Inflammatory macrophage treated with lipopolysaccharide for 4 hours (primary cell): Measurements from ENCODE around the gene CAMK4.

Source experiments
- DNase-seq: peaks from one replicate; pipeline ENCODE4 v3.0.0-alpha.2; 2020

Gene CAMK4

GRCh38 chr5:111223787-111224560 lies at the start of gene CAMK4:
CAMK4 (plus strand) TSS chr5:111224384; CDS start chr5:111224484, 100 bp downstream.
- no peak for DNase-seq

GRCh38 chr5:111183064-111183463 lies 41.1 kb upstream of the CAMK4 start:
- no peak for DNase-seq

- DNase-seq, result no peak
Measured at GRCh38 chr5:111187079-111187478, 37.1 kb upstream of the CAMK4 start.

- no peak for DNase-seq
Measured at GRCh38 chr5:111194053-111194452, 30.1 kb upstream of the CAMK4 start.

DNA sequence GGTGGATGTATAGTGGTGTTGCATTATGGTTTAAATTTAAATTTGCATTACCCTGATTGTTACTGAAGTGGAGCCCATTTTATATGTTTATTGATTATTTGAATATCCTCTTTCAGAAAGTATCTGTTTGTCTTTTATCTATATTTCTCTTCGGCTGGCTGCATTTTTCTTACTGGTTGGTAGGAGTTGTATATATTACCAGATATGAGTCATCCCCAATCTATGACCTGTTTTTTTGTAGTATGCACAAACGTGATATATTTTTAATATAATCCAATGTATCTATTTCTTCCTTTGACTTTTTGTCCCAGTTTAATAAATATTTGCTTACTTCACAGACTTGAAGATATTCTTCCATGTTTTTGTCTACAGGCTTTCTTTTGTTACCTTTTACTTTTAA lies 29.3 kb upstream of the CAMK4 start:
- no peak for DNase-seq

- no peak for DNase-seq
Measured at GRCh38 chr5:111197523-111197922, 26.7 kb upstream of the CAMK4 start.

DNA sequence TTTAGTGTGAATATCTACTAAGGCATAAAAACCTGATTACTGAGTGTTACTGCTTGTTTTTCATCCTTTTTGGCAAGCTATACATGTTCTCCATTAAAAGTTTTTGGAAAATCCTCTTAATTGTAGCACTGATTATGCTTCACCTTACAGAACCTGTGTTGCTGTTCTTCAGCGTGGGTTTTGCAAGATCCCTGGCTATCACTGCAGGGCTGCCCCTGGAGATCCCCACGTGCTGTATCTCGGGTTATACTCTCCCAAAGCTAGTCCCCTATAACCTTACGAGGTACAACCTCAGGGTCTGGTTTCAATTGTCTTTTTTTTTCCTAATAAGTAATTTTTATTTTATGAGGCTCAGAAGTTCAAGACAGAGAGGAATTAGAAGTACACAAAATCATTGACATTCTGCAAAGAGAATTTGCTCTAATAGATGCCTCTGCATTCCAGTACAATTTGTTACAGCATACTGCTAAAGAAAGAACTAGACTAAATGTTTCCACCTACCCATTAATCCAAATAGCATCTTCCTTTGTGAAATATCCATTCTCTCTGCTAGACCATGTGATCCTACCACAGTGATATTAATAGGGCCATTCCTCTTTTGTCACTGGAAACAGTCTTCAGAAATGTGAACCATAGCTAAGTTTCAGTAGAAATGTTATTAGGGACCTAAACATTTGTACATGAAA lies 25.8 kb upstream of the CAMK4 start:
- DNase-seq, result no peak

- no peak for DNase-seq
Measured at GRCh38 chr5:111200828-111201227, 23.4 kb upstream of the CAMK4 start.

DNA sequence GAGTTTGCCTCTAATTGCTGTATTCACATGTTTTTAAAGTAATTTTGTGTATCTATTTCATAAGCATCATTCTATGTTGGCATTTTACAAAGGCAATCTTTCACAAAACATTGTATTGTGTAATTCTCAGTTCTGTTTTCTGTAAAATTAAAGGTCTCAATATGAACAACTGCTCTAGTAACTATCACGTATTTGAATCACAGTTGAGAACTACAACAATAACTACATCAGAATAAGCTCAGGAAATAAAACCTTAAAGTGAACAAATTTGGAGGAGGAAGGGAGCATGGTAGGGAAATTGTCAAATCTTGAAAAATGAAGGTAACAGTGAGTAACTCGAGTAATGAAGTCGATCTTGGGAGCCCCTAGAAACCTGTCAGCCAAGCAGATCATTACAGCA lies 22.5 kb upstream of the CAMK4 start:
- DNase-seq, result no peak

- DNase-seq, result peak; percentile 29
Measured at GRCh38 chr5:111211341-111211740, 12.8 kb upstream of the CAMK4 start.

GRCh38 chr5:111214052-111214742 lies 10.0 kb upstream of the CAMK4 start:
- no peak for DNase-seq

GRCh38 chr5:111215971-111216370 lies 8.2 kb upstream of the CAMK4 start:
- DNase-seq, result no peak

DNA sequence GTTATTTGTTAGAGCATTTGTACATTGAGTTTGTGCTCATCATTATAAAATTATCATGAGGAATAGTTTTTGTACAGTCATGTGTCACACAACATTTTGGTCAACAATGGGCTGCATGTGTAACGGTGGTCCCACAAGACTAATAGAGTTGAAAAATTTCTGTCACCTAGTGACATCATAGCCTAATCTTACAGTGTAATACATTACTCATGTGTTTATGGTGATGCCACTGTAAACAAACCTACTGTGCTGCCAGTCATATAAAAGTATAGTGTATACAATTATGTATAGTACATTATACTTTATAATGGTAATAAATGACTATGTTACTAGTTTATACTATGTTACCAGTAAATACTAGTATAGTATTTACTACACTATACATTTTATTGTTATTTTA lies 3.0 kb upstream of the CAMK4 start:
- no peak for DNase-seq

- DNase-seq, result no peak
Measured at GRCh38 chr5:111223101-111223786, 940 bp upstream of the CAMK4 start.

GRCh38 chr5:111224561-111225345 lies 569 bp downstream of the CAMK4 start:
- no peak for DNase-seq

- DNase-seq, result no peak
Measured at GRCh38 chr5:111225926-111226325, 1.7 kb downstream of the CAMK4 start.

DNA sequence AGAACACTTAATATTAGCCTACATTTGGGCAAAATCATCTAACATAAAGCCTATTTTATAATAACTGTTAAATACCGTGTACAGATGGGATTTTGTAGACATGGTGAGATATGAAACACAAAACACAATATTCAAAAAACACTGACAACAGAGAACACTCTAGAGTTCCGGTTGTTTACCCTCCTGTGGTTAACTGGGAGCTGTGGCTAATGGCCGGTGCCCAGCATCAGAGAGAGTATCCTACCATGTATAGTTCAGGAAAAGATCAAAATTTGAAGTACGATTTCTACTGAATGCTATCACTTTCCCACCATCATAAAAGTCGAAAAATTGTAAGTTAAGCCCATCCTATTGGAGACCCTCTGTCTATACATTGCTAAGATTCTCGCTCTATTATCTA lies 2.4 kb downstream of the CAMK4 start:
- no peak for DNase-seq

DNA sequence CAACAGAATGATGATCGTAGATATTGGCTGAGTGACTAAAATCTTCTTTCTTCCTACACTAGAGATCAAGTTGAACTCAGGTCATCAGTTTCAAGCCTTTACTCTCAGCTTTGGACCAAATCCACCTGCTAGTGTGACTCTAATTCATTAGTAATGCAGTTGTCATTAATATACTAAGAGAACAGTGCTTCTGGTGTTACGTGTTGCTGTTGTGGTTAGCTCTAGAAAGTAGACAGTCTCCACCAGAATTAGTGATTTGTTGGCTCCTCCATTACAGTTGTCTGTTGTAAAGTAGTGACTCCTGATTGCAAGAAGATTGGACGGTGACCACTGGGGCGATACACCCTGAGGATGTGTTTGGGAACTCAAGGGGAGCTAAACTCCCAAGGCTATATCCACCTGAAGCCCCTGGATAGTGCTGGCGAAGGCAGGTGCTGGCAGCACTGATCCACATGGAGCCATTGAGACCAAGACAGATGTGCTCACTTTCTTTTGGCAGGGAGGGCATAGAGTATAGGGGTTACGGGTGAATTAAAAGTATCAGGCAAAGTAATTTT lies 3.1 kb downstream of the CAMK4 start:
- DNase-seq, result no peak

DNA sequence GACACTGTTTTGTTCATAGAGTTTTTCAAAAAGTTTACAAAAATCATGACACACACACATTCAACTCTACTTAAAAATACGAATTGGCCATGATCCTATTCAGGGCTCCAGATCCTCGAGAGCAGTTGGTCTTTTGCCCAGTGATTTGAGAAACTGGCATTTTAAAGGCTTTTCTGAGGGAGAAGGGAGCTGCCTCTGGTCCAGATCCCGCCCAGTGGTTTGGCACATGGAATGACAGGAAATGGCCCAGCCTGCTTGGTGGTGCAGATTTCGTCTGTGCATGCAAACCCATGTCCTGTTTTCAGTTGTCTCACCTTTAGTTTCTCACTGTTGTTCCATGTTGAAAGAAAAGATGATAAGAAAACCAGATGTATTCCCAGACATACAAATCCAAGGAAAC lies 3.6 kb downstream of the CAMK4 start:
- no peak for DNase-seq

- DNase-seq, result no peak
Measured at GRCh38 chr5:111228520-111229220, 4.5 kb downstream of the CAMK4 start.

- no peak for DNase-seq
Measured at GRCh38 chr5:111229221-111229835, 5.1 kb downstream of the CAMK4 start.
